ENCODE measurements around the gene FCGR2B.
"Not testable (repeated sequence)": the region's sequence is repeated elsewhere in the genome, so short reads cannot be mapped to it uniquely, and the experiment has no call there.

The FCGR2B gene

DNA sequence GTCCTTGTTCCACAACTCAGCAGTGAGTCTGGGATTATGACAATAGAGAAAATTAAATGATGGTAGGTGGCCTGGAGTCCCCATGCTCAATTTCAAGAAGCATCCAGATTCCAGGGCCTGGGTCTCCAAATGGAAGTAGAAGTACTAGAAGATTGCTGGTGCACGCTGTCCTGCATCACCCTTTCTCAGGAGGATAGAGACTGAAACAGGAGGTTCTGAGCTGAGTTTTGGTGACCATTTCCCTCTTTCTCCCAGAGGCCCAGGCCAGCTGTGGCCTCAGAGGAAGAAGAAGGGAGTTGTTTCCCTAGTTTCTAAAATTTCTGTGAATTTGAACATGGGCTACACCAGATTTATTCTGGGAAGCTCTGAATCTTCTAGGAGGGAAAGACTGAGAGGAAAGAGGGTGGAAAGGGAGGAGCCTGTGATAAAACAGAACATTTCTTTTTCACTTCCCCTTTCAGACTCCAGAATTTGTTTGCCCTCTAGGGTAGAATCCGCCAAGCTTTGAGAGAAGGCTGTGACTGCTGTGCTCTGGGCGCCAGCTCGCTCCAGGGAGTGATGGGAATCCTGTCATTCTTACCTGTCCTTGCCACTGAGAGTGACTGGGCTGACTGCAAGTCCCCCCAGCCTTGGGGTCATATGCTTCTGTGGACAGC, at the start of gene FCGR2B:
Gene FCGR2B (plus strand): TSS at position 460 of the 656 bp plus-strand sequence. CDS start 99 bp downstream, at position 559.
- not testable (repeated sequence) for DNase-seq

DNA sequence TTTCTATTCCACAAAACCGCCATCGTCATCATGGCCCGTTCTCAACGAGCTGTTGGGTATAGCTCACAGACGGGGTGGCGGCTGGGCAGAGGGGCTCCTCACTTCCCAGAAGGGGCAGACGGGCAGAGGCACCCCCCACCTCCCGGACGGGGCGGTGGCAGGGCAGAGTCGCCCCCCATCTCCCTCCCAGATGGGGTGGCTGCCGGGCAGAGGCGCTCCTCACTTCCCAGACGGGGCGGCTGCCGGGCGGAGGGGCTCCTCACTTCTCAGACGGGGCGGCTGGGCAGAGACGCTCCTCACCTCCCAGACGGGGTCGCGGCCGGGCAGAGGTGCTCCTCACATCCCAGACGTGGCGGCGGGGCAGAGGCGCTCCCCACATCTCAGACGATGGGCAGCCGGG, 46.5 kb upstream of the FCGR2B start:
- not testable (repeated sequence) for DNase-seq

DNA sequence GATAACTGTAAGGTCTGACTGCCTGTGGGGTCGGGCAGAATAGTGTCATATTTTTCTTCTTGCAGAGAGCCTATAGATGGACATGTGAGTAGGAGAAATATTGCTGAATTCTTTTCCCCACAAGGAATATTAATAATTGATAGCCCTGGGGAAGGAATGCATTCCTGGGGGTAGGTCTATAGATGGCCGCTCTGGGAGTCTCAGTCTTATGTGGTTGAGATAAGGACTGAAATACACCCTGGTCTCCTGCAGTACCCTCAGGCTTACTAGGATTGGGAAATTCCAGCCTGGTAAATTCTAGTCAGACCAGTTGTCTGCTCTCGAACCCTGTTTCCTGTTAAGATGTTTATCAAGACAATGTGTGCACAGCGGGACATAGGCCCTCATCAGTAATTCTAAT, 44.4 kb upstream of the FCGR2B start:
- DNase-seq = not testable (repeated sequence)

DNA sequence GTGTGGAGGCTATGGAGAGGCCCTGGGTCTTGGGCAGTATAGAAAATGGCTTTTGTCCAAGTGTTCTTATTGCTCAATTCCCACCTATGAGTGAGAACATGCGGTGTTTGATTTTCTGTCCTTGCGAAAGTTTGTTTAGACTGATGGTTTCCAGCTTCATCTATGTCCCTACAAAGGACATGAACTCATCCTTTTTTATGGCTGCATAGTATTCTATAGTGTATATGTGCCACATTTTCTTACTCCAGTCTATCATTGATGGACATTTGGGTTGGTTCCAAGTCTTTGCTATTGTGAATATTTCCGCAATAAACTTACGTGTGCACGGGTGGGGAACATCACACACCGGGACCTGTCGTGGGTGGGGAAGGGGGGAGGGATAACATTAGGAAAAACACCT, 42.5 kb upstream of the FCGR2B start:
- DNase-seq = not testable (repeated sequence)

DNA sequence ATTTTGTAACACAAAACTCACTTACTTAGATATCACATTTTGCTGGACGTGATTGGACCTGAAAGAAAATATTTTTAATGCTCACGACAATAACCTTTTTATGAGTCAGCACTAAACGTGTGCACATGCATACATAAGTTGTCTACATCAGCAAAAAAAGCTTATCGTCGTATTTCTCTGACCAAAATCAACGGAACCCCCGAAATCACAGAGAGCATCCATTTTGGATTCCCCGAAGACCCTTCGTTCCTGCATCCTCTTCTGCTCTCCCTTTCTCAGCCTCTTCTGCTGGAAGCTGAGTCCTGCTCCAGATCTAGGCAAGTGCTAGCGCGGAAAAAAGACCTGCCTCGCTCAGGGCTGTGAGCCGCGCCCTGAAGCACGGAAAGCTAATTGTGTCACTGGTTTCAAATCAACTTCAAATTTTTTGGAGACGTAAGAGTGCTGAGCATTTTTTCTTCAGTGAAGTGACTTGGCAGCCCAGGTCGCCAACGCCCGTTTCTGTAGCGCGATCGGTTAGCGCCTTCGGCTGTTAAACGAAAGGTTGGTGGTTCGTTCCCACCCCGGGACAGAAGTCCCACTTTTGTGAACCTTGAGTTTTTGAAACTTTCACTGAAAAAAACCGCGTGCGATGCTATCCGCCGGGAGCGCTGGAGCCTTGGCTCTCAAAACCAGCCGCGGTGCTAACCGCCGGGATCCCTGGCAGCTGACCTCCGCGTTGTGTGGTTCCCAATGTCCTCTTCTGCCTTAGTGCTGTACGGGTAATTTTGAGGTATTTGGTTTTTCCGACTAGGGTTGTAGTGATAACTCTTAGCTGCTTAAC, 41.6 kb upstream of the FCGR2B start:
- DNase-seq = not testable (repeated sequence)

DNA sequence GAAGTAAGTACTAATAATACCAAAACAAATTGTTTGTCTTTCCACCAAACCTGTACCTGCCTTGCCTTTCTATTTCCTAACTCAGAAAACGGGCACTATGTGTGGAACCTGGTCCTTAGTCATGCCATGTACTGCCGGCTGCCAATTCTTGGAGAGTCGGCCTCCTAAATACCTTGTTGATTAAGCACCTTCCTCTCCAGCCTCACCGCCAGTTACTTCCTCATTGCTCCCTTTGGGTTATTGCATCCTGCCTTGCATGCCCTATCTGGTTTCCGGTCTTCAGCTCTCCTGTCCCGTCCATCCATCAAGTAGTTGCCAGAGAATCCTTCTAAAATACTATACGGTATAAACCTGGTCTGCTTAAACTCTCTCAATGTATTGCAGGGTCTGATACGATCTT, 40.9 kb upstream of the FCGR2B start:
- DNase-seq = not testable (repeated sequence)

DNA sequence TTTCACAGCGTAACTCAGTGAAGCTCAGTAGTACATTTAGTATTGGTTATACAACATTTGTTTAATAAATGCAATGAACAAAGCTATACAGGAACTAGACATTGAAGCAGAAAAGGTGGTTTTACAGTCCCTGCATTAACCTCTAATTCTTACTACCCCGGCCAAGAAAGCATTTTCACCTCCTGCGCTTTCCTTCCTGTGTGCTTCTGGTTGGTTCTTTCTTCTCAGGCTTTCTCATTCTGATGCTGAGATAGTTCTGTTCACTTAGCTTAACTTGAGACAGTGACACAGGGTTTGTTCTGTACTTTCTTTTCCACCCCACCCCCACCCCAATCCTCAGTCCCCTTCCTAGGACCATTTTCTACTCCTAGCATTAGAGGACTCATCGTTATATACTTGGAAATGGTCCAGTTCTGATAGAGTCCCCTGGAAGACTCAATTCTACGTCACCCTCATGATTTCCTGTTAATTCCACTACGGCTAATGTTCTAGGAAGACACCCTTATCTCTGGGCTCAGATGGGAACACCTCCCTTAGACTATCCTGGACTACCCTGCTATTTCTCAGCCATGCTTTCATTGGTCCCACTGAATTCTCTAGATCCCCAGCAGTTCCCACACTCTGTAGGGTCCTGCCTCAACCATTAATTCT, 39.4 kb upstream of the FCGR2B start:
- DNase-seq = not testable (repeated sequence)

DNA sequence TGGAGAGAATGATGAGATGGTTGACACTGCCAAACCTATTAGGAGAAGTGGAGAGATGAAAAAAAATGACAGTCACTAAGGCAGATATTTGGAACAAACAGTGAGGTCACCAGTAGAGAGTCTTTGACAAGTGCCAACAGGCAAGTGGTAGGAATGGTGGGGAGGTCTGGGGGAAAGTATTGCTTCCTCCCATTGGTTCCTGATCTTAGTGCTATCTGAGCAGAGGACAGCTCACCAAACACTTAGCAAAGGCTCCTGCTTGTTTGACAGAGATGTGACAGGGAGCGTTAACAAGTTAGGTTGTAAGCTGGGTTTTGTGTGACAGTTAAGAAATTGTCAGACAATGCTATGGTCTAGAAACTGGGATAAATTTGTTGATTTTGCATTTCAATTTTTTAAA, 38.3 kb upstream of the FCGR2B start:
- not testable (repeated sequence) for DNase-seq

DNA sequence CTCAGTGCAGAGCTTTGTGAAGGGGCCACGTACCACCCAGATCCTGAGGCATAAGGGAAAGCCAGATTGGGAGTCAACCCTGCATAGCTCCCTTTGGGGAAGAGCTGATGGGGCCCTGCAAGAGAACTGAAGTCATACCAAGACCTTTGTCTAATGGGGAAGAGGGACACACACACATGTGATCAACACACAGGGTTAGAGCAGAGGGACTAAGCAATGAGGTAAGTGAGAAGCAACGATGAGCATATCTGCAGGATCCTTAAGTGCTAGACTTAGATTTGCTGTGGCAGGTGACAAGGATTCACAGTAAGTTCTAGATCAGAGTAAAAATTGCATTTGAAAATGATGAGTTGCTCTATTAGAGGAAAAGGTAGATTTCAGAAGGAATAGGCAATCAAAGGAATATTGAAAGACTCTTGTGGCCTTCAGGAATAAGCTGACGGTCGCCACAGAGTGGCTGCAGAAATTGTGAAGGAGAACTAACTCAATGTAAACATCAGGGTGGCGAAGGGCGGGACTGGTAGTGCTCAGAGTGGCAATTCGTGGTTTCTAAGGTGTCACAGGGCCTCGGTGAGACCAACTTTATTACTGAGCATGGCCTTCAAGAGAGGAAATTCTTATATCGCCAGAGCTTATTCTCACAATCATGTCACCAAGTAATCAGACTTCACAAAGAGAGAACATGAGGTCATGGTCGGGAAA, 36.3 kb upstream of the FCGR2B start:
- not testable (repeated sequence) for DNase-seq

DNA sequence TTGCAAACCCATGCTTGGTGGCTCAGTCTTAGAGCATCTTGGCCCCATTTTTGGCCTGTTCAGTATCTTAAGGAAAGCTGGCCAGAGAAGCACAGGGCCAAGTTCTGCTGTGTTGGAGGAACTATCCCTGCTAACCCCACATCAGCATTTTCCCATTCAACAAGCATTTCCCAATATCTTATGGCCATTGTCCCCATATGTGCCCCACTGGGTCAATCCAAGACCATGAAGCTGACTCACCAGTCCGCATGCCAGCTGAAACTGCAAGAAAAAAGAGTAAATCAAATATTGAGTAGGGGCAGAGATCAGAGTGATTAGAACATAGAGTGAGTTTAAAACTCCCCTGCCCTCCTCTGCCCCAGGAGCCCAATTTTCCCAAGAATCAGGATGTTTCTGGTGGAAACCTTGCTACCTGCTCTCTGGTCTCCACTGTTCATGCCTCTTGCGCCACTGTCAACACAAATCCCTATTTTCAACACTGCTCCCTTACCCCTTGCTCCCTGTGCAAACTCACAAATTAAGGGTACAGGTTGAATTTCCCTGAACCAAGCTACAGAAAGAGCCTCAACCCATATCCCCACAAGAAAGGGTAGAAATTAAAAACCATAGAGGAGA, 32.7 kb upstream of the FCGR2B start:
- DNase-seq = not testable (repeated sequence)

DNA sequence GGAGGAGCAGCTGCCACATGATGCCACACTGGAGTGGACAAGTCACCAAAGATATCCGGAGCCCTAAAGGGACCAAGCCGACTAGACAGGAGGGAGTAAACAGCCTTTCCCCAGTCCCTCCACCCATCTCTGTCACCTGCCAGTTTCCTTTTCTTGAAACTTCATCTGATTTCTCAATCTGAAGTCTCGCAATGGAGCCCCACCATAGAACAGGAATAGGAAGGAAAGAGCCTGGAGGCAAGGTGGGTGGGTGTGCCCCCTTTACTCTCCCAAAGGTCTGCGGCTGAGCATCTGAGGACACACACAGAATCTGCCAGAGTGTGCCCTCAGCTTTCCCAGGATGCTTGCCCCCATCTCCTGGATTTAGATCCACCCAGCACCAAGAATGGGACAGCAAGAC, 31.9 kb upstream of the FCGR2B start, which contains the start of gene FCGR3B:
Gene FCGR3B (minus strand): TSS at position 101 of the 400 bp plus-strand sequence. CDS start 82 bp downstream, at position 19.
- DNase-seq = no peak

DNA sequence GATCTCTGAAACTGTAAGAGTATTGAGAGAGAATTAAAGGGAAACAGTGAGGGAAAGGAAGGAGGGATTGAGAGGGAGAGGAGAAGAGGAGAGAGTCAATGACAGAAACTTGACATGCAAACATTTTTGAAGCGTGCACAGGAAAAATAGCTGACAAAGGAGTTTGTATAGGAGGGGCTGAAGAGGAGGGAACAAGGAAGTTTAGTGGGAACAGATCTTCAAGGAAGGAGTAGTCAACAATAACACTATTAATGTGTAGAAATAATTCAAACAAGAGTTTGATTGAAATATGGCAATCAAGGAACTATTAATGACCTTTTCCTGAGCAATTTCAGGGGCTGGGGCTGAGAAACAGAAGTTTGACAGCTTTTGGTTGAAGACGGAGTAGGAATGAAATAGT, 27.9 kb upstream of the FCGR2B start:
- not testable (repeated sequence) for DNase-seq

DNA sequence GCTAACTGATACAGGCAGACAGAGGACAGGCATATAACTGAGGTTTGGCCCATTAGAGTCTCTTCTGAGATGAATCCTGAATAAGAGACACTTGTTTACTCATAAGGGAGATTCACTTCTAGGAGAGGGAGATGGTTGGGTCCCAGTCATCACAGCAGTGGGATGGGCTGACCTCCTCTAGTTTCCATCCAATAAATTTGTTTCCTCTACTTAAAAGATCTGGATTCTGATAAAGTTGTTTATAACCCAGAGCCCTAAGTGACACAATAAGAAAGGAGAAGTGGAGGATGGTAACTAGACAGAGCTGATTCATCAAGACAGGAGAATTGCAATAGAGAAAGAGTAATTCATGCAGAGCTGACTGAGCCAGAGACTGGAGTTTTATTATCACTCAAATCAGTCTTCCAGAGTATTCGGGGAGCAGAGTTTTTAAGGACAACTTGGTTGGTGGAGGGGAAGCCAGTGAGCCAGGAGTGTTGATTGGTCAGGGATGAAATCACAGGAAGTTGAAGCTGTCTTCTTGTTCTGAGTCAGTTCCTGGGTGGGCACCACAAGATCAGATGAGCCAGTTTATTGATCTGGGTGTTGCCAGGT, 26.7 kb upstream of the FCGR2B start:
- not testable (repeated sequence) for DNase-seq

DNA sequence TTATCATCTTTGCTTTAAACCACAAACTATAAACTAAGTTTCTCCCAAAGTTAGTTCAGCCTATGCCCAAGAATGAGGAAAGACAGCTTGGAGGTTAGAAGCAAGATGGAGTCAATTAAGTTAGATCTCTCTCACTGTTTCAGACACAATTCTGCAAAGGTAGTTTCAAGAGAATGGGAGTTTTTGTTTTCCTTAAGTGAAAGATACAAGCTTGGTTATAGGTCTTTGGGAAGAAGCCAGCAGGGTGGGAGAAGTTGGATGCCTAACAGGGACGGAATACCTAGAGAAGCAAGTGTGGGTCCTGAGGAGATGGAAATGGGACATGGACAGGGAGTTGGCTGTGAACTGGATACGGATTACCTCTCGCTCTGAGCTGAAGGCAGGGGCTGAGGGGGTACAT, 26.0 kb upstream of the FCGR2B start:
- not testable (repeated sequence) for DNase-seq

DNA sequence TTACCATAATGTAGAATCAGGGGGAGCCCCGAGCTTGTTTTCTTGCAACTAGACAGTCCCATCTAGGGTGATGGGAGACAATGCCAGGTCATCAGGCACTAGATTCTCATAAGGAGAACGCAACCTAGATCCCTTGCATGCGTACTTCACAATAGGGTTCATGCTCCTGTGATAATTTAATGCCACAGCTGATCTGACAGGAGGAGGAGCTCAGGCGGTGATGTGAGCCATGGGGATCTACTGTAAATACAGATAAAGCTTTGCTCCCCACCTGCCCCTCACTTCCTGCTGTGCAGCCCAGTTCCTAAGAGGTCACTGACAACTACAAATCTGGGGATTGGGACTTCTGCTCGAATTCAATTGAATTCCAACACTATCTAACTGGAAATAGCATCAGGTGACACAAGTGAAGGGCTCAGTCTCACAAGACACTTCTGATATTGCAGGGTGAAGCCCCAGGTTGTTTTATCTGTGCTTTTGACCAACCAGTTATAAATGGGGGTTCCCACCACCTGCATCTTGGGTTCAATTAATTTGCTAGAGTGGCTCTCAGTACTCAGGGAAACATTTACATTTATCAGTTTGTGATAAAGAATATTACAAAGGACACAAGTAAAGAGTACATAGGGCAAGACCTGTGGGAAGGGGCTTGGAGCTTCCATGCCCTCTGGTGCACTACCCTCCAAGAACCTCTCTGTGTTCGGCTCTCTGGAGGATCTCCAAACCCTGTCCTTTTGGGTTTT, 24.5 kb upstream of the FCGR2B start:
- DNase-seq = not testable (repeated sequence)

DNA sequence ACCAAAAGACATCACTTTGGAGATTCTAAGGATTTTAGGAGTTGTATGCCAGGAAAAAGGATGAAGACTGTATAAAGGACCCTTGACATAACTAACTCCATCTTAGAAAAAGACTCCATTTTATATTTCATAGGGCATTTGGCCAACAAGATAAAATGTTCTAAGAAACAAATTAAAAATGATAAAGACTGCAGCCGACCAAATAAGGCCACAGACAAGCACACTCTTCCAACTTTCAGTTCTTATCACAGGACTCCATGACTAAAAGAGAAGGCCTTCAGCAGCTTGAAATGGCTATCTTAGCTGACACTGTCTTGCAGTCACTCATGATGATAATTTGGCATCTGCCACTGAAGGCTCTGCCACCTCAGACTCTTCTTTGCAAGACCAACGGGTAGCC, 23.7 kb upstream of the FCGR2B start:
- DNase-seq = not testable (repeated sequence)

DNA sequence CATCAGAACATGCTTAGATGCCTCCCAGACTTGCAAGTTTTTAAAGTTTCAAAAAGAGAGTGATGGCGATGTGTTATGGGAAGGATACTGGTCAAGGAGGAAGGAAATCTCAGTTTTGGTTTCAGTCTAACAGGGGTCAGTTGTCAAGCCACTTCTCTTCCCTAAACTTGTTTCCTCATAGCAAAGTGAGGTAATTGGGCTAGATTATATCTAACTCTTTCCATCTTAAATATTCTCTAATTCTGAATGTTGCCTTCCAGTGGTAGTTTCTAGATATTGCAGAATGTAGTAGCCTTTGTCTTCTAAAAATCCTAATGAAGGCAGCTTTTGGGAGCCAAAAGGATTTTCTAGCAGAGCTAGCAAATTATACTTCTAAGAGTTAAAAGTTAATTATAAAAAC, 20.2 kb upstream of the FCGR2B start:
- not testable (repeated sequence) for DNase-seq

DNA sequence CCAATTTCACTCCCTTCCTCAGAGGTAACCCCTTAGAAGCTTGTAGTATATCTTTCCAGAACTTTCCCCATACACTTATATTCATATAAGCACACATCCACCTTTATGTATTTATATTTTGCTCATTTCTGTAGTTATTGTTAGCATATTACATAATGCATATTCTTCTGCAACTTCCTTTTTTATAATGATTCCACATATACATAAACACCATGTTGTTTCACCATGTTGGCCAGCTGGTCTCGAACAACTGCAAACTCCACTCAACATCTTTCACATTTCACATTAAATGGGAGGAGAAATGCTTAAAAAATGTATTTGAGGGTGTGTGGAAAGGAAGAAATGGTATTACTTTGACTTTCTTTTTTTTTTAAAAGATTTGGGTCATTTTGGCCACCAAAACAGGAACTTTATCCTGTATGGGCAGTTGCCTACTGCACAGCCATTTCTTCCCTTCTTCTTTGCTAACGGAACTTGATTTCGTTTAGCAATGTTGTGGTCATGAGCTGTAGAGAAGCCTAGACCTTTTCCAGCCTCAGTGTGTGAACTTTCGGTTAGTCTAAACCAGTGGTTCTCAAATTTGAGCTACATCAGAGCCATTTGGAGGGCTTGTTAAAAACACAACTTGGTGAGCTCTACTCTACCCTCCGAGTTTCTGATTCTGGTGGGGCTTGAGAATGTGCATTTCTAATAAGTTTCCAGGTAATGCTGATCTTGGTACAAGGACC, 19.3 kb upstream of the FCGR2B start:
- DNase-seq = not testable (repeated sequence)

DNA sequence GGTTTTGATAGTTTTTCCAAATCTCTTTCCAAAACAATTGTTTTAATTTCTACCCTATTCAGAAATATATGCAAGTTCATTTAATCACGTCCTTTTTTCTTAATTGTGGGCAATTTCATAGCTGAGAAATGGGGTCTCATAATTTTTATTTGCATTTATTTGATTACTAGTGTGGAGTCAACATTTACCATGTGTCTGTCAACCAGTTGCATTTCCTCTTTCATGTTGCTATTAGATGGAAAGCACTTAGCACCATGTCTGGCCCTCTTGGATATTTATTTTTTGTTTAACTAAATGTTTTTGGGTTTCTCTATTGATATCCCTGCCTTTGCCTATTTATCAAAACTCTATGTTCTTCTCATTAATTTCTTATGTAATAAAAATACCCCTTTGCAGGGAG, 18.1 kb upstream of the FCGR2B start:
- DNase-seq = not testable (repeated sequence)
